Large intestine (tissue), 3 donors: Measurements from ENCODE around the gene MRPS31. TPM values are rescaled to one million over a fixed set of nuclear protein-coding genes. Genes with fewer than 3 reads are reported as not detected.
"Not testable (repeated sequence)": the region's sequence is repeated elsewhere in the genome, so short reads cannot be mapped to it uniquely, and the experiment has no call there.

Experiments
- DNase-seq, 2 donors: peaks; one replicate each; pipeline versions ENCODE4 v3.0.0 to v3.0.0-alpha.2; 2013
- H3K27ac ChIP-seq: one replicate; pipeline ENCODE4 v1.5.1; 2013; ENCODE audit warnings: low read length
- H3K27me3 ChIP-seq: 2 replicates; pipeline ENCODE4 v1.6.1; 2013; ENCODE audit warnings: low read length; ENCODE audit not compliant: control insufficient read depth, insufficient read depth
- H3K36me3 ChIP-seq: 2 replicates; pipeline ENCODE4 v1.6.1; 2013; ENCODE audit warnings: low read length; ENCODE audit not compliant: control insufficient read depth, insufficient read depth
- H3K4me1 ChIP-seq: one replicate; pipeline ENCODE4 v1.6.1; 2013; ENCODE audit warnings: low read length; ENCODE audit not compliant: control insufficient read depth, insufficient read depth
- H3K4me3 ChIP-seq: one replicate; pipeline ENCODE4 v1.5.1; 2013; ENCODE audit warnings: low read length
- H3K9me3 ChIP-seq: one replicate; pipeline ENCODE4 v1.6.1; 2013; ENCODE audit warnings: mild to moderate bottlenecking, low read depth, low read length, moderate library complexity; ENCODE audit not compliant: control insufficient read depth
- WGBS: methylation state at CpG from one replicate; pipeline ENCODE4 v1.1.5; 2013; ENCODE audit warnings: low lambda C conversion rate; ENCODE audit not compliant: insufficient coverage; 5-methylcytosine and 5-hydroxymethylcytosine counted together
- polyA plus RNA-seq: library from polyadenylated mRNA; unstranded; fragments of 120-200 nt; gene quantifications from one replicate; pipeline ENCODE4 v1.2.1, GENCODE V29; 2013

MRPS31 gene
- polyA plus RNA-seq, 1 donor: 35.2 TPM

- Histone ChIP-seq H3K36me3 (peaks cover 11% of the 10 kb centered on the region), H3K4me1 (no peaks in the 10 kb centered on the region), H3K27me3 (no peaks in the 10 kb centered on the region), H3K9me3 (no peaks in the 10 kb centered on the region), H3K27ac (no peak overlapping the region), H3K4me3 (no peak overlapping the region)
- no peak for DNase-seq
- 100% methylated on average over 1 of the region's 6 CpGs for WGBS
Measured at GRCh38 chr13:40728595-40728994, 42.4 kb downstream of the MRPS31 start.

DNA sequence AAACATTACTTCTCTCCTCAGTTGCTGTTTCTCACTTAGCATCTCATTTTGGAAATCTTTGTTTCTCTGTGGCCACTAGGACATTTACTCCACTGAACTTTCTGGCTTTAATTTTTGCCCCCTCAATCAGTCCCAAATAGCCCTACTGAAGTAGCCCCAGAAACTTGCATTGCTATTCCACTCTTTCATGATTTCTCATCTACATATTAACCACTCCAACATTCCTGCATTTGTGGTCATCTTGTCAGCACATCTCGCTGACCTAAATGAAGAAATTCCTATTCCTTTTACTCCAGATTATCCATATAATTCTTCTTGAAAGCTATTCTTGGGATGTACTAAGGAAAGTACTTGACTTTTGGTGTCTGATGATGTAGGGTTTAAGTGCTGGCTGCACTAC lies 56.6 kb downstream of the MRPS31 start:
- not testable (repeated sequence) for H3K27me3 ChIP-seq, H3K27ac ChIP-seq, H3K4me3 ChIP-seq, DNase-seq, H3K4me1 ChIP-seq
- Histone ChIP-seq H3K9me3 (peaks cover 10% of the 10 kb centered on the region), H3K36me3 (peaks cover 15% of the 10 kb centered on the region)
- no CpG with 5 or more reads among the region's 1 CpG for WGBS

DNA sequence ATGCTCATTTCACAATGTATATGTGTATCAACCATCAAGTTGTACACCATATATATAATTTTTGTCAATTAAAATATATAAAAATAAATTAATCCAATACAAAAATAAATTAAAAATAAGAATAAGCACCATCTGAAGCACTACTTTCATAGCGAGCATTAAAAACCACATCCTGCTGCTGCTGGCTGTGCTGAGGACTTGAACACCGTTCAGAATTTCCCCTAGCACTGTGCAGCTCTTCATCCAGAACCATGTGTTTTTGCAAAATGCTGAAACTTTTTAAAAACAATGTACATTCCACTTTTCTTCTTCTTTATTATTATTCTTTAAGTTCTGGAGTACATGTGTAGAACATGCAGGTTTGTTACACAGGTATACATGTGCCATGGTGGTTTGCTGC lies 64.6 kb downstream of the MRPS31 start:
- Histone ChIP-seq H3K36me3 (no peaks in the 10 kb centered on the region), H3K4me3 (no peak overlapping the region), H3K27ac (no peak overlapping the region), H3K9me3 (peaks cover 10% of the 10 kb centered on the region), H3K27me3 (no peaks in the 10 kb centered on the region), H3K4me1 (no peaks in the 10 kb centered on the region)
- WGBS: 100% methylated on average over 1 of the region's 2 CpGs
- DNase-seq: no peak

DNA sequence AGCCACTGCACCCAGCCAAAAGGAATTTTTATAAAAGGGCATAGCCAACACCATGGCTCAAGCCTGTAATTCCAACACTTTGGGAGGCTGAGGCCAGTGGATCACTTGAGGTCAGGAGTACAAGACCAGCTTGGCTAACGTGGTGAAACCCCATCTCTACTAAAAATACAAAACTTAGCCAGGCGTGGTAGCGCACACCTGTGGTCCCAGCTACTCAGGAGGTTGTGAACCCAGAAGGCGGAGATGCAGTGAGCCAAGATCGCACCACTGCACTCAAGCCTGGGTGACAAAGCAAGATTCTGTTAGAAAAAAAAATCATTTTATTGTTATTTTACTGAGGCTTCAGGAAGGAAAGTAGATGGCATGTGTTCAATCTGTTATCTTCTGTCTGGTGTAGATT lies 73.3 kb downstream of the MRPS31 start:
- Histone ChIP-seq H3K9me3 (no peaks in the 10 kb centered on the region), H3K36me3 (no peaks in the 10 kb centered on the region), H3K4me1 (no peaks in the 10 kb centered on the region), H3K4me3 (no peak overlapping the region), H3K27me3 (no peaks in the 10 kb centered on the region), H3K27ac (no peak overlapping the region)
- WGBS: no CpG with 5 or more reads among the region's 5 CpGs
- DNase-seq: no peak

GRCh38 chr13:40694426-40694825 lies 76.6 kb downstream of the MRPS31 start:
- 100% methylated on average over 1 of the region's 4 CpGs for WGBS

DNA sequence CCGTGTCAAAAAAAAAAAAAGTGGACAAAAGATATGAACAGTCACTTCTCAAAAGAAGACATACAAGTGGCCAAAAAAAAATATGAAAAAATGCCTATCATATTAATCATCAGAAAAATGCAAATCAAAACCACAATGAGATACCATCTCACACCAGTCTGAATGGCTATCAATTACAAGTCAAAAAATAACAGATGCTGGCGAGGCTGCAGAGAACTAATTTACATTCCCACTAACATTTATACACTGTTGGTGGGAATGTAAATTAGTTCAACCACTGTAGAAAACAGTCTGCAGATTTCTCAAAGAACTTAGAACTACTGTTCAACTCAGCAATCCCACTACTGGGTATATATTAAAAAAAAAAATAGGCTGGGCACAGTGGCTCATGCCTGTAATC lies 78.0 kb downstream of the MRPS31 start:
- H3K36me3 ChIP-seq: no peaks in the 10 kb centered on the region
- no peak overlapping the region for H3K4me3 ChIP-seq
- DNase-seq: no peak
- H3K9me3 ChIP-seq: no peaks in the 10 kb centered on the region
- H3K27ac ChIP-seq: no peak overlapping the region
- no peaks in the 10 kb centered on the region for H3K4me1 ChIP-seq
- 100% methylated on average over 1 of the region's 2 CpGs for WGBS
- H3K27me3 ChIP-seq: no peaks in the 10 kb centered on the region

More at GRCh38 chr13:40694426-40694825, 76.6 kb downstream of the MRPS31 start:
- no peaks in the 10 kb centered on the region for H3K4me1 ChIP-seq
- no peaks in the 10 kb centered on the region for H3K36me3 ChIP-seq
- no peak for DNase-seq
- H3K27ac ChIP-seq: no peak overlapping the region
- H3K4me3 ChIP-seq: no peak overlapping the region
- no peaks in the 10 kb centered on the region for H3K9me3 ChIP-seq
- H3K27me3 ChIP-seq: no peaks in the 10 kb centered on the region

GRCh38 chr13:40688781-40689180 lies 82.2 kb downstream of the MRPS31 start:
- Histone ChIP-seq H3K4me1 (no peaks in the 10 kb centered on the region), H3K27ac (no peak overlapping the region), H3K27me3 (no peaks in the 10 kb centered on the region), H3K4me3 (no peak overlapping the region), H3K9me3 (no peaks in the 10 kb centered on the region), H3K36me3 (no peaks in the 10 kb centered on the region)
- 83% methylated on average over 1 of the region's 3 CpGs for WGBS
- no peak for DNase-seq

DNA sequence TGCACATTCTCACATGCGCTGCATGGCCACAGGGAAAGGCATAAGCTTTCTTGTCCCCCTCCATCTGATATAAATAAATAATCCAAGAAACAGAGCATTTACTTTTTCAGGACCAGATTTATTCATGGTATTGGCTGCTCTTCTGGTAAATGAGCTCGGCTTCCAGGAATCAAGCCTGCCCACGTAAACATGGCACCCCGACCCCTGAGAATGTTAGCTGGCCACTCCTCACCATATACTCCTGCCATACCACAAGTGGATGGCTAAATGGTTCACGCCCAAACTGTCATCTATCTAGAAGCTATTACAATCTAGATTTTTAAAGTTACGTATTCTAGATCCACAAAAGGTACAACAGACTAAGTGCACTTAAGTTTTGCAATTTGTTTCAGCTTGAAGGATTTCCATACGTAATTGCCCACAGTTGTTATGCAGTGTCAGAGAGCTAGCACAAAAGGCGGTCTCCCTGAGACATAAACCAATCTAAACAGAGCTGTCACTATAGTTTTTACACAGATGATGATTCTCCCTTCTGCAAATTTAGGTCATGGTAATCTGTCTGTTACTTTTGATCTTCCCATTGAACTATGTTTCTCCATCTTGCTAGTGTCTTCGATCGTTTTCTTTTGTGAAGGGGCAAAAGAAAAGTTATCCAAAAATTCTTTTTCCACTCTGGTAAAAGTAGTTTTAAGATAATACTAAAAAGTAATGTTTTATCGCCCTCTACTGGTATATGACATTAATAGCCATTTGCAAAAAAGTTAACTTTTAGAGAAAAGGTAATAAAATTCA lies 88.3 kb downstream of the MRPS31 start:
- 30% methylated on average over 4 of the region's 11 CpGs for WGBS
- Histone ChIP-seq H3K9me3 (no peaks in the 10 kb centered on the region), H3K36me3 (no peaks in the 10 kb centered on the region), H3K4me1 (no peaks in the 10 kb centered on the region), H3K4me3 (no peak overlapping the region), H3K27me3 (no peaks in the 10 kb centered on the region), H3K27ac (no peak overlapping the region)
- DNase-seq: no peak

- no peak overlapping the region for H3K4me3 ChIP-seq
- no peaks in the 10 kb centered on the region for H3K9me3 ChIP-seq
- no peaks in the 10 kb centered on the region for H3K4me1 ChIP-seq
- no peak for DNase-seq
- H3K36me3 ChIP-seq: no peaks in the 10 kb centered on the region
- no peak overlapping the region for H3K27ac ChIP-seq
- no peaks in the 10 kb centered on the region for H3K27me3 ChIP-seq
- WGBS: no CpG with 5 or more reads among the region's 7 CpGs
Measured at GRCh38 chr13:40681341-40682146, 89.4 kb downstream of the MRPS31 start.

DNA sequence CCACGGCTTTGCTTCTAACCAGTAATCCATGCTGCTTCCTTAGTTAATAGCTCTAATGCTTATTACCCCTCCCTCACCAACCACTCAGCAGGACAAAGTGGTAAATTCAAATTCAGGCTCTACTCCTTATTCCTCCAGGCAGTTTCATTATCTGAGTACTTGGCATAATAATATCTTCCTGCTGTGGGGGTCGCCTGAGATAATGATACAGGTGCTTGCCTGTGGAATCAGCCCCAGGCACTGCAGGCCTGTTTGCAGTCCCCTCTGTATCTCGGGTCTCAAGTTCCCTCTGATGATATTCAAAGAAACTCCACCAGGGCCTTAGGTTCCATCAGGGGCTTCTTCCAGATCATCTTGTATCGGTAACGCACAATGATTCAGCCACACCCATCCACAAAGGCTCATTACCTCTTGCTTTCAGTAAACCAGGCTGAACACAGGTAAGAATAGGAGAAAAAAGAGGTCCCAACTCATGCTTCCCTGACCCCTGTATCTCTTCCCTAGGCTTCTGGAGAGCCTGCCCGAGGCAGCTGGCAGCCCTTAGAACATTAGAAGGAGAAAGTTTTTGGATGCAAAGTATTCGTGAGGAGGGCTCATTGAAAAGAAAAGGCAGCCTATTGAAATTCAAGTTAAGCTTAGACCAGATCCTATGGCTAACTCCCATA lies 90.2 kb downstream of the MRPS31 start:
- no peak overlapping the region for H3K4me3 ChIP-seq
- H3K27me3 ChIP-seq: no peaks in the 10 kb centered on the region
- no peaks in the 10 kb centered on the region for H3K9me3 ChIP-seq
- no peaks in the 10 kb centered on the region for H3K4me1 ChIP-seq
- H3K36me3 ChIP-seq: no peaks in the 10 kb centered on the region
- no peak overlapping the region for H3K27ac ChIP-seq
- DNase-seq: no peak
- WGBS: no CpG with 5 or more reads among the region's 7 CpGs
